Jurkat, Clone E6-1 (cell line): ENCODE data around the gene EIF2S3.

Experiments used
- DNase-seq: peaks from one replicate; pipeline ENCODE4 v3.0.0-alpha.2; 2011; ENCODE audit warnings: low read depth, low spot score
- H3K4me3 ChIP-seq: 2 replicates; pipeline ENCODE4 v1.5.1; 2011; ENCODE audit warnings: mild to moderate bottlenecking, low read length, control low read depth, moderate library complexity

The EIF2S3 gene

DNA sequence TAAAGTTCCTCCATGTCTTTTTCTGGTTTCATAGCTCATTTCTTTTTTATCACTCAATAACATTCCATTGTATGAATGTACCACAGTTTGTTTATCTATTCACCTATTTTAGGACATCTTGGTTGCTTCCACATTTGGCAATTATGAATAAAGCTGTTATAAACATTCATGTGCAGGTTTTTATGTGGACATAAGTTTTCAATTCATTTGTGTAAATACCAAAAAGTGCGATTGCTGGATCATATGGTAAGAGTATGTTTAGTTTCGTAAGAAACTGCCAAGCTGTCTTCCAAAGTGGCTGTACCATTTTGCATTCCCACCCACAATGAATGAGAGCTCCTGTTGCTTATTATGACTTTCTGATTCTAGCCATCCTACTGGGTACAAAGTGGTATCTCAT lies 58.4 kb downstream of the EIF2S3 start:
- no peak for DNase-seq
- H3K4me3 ChIP-seq: no peak overlapping the region

DNA sequence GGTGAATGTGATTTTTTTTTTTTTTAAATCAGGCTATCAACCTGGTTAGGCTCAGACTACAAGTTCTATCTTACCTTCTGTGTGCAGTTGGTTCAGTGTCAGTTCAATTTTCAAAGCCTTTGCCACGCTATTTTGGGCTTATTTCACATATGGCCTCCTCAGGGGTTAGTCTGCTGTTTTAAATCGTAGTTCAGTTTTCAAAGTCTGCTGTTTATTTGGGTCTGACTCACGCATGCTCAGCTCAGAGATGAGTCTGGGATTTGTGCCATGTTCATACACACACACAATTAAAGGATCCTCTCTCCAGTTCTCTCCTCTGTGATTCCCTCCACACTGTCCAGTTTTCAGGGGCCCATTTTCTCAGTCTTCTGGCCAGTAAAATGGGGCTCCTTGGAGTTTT lies 62.5 kb downstream of the EIF2S3 start:
- no peak overlapping the region for H3K4me3 ChIP-seq
- no peak for DNase-seq

- DNase-seq: no peak
- no peak overlapping the region for H3K4me3 ChIP-seq
Measured at GRCh38 chrX:24124244-24124799, 69.6 kb downstream of the EIF2S3 start.

GRCh38 chrX:24125028-24125612 lies 70.4 kb downstream of the EIF2S3 start:
- DNase-seq: no peak
- H3K4me3 ChIP-seq: no peak overlapping the region
